B cell (primary cell): Measurements from ENCODE around the gene ENO3.

Experiments used
- CTCF ChIP-seq: fragments of 200-600 bp; IDR thresholded peaks from one replicate; pipeline ENCODE4 v1.8.0; 2022; ENCODE audit warnings: antibody characterized with exemption, mild to moderate bottlenecking
- EZH2 ChIP-seq: IDR thresholded peaks from 2 replicates; pipeline ENCODE4 v1.6.1; 2012; ENCODE audit warnings: borderline replicate concordance, low read depth, mild to moderate bottlenecking, moderate library complexity, low read length; ENCODE audit not compliant: insufficient read depth, poor library complexity, severe bottlenecking

GRCh38 chr17:4958102-4958501, 7.2 kb downstream of the ENO3 start:
- TF ChIP-seq CTCF (no peak), EZH2 (no peak)
